ENCODE data around the gene NR1D2.

DNA sequence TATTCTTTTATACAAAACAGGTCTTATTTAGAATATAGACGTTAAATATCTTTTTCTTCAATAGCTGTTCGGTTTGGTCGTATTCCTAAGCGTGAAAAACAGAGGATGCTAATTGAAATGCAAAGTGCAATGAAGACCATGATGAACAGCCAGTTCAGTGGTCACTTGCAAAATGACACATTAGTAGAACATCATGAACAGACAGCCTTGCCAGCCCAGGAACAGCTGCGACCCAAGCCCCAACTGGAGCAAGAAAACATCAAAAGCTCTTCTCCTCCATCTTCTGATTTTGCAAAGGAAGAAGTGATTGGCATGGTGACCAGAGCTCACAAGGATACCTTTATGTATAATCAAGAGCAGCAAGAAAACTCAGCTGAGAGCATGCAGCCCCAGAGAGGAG lies 16.8 kb downstream of the NR1D2 start:
- TF ChIP-seq POLR2A (IDR thresholded peaks at IDR 0.05; ENCODE audit: low read depth, low read length) (no peak), TAF1 (IDR thresholded peaks at IDR 0.05; ENCODE audit: low read depth, low read length) (no peak), POLR2AphosphoS5 (IDR thresholded peaks at IDR 0.05; ENCODE audit: low read depth, low read length) (no peak)

Measured in GM12891 (cell line).